Measurements from ENCODE around the gene HS3ST4. TPM values are rescaled to one million over a fixed set of nuclear protein-coding genes. Genes with fewer than 3 reads are reported as not detected.
"Not testable (repeated sequence)": the region's sequence is repeated elsewhere in the genome, so short reads cannot be mapped to it uniquely, and the experiment has no call there.

Gene HS3ST4
- polyA plus RNA-seq, 1 donor (not counting 4 experiments of a cell fraction or from before 2014, with no cell fraction given), result not detected

GRCh38 chr16:25771216-25771615 lies 79.5 kb downstream of the HS3ST4 start:
- Histone ChIP-seq H4K20me1 (ENCODE audit: control insufficient read depth, extremely low read depth, insufficient read depth, low read length) (no peaks in the 10 kb centered on the region), H3K4me2 (ENCODE audit: control insufficient read depth, extremely low read depth, insufficient read depth, low read depth, low read length) (no peak overlapping the region), H3K27ac (ENCODE audit: control insufficient read depth, insufficient read depth, low read length) (no peak overlapping the region), H3K9me1 (ENCODE audit: control insufficient read depth, extremely low read depth, insufficient read depth, low read length) (no peaks in the 10 kb centered on the region), H3K27me3 (ENCODE audit: control insufficient read depth, extremely low read depth, insufficient read depth, low read length) (no peaks in the 10 kb centered on the region), H3K36me3 (ENCODE audit: control insufficient read depth in 2 of 2, extremely low read depth in 1 of 2, insufficient read depth in 2 of 2, low read length in 2 of 2) (no peaks in the 10 kb centered on the region), H3K79me2 (ENCODE audit: control insufficient read depth, insufficient read depth, low read length) (no peaks in the 10 kb centered on the region), H3K4me3 (ENCODE audit: control insufficient read depth in 2 of 3, extremely low read depth in 1 of 3, insufficient read depth in 2 of 3, low read depth in 1 of 3, low read length in 3 of 3) (no peak overlapping the region), H3K9me3 (ENCODE audit: control insufficient read depth, low read depth, low read length) (peaks cover 9% of the 10 kb centered on the region), H2AFZ (ENCODE audit: control insufficient read depth, low read length) (no peak overlapping the region), H3K4me1 (ENCODE audit: control insufficient read depth, extremely low read depth, insufficient read depth, low read length) (no peaks in the 10 kb centered on the region), H3K9ac (ENCODE audit: control insufficient read depth, extremely low read depth, insufficient read depth, low read length) (no peak overlapping the region)
- FAIRE-seq, result no peak
- TF ChIP-seq EZH2 (IDR thresholded peaks at IDR 0.05; ENCODE audit: low read length), result no peak
- no peak for TF ChIP-seq CTCF (optimal IDR thresholded peaks at IDR 0.05 in 1 of 3, IDR thresholded peaks at IDR 0.05 in 1 of 3, conservative IDR thresholded peaks at IDR 0.05 in 1 of 3; ENCODE audit: extremely low read depth in 1 of 3, insufficient read depth in 2 of 3, low read length in 3 of 3)
- dilution Hi-C loops (cut with MboI; ENCODE audit: extremely low pct_ligation_motif_present, low sequenced_read_pairs), result no loop called here
- DNase-seq (ENCODE audit: low read depth, low spot score), result no peak

GRCh38 chr16:25771812-25772568 lies 80.2 kb downstream of the HS3ST4 start:
- H3K27ac ChIP-seq (ENCODE audit: control insufficient read depth, insufficient read depth, low read length), result no peak overlapping the region
- no peak overlapping the region for H2AFZ ChIP-seq (ENCODE audit: control insufficient read depth, low read length)
- no peaks in the 10 kb centered on the region for H3K36me3 ChIP-seq (ENCODE audit: control insufficient read depth in 2 of 2, extremely low read depth in 1 of 2, insufficient read depth in 2 of 2, low read length in 2 of 2)
- no peaks in the 10 kb centered on the region for H3K4me1 ChIP-seq (ENCODE audit: control insufficient read depth, extremely low read depth, insufficient read depth, low read length)
- peaks cover 9% of the 10 kb centered on the region for H3K9me3 ChIP-seq (ENCODE audit: control insufficient read depth, low read depth, low read length)
- no peaks in the 10 kb centered on the region for H3K9me1 ChIP-seq (ENCODE audit: control insufficient read depth, extremely low read depth, insufficient read depth, low read length)
- H3K4me2 ChIP-seq (ENCODE audit: control insufficient read depth, extremely low read depth, insufficient read depth, low read depth, low read length), result no peak overlapping the region
- H3K9ac ChIP-seq (ENCODE audit: control insufficient read depth, extremely low read depth, insufficient read depth, low read length), result no peak overlapping the region
- TF ChIP-seq EZH2 (IDR thresholded peaks at IDR 0.05; ENCODE audit: low read length), result no peak
- no peak for TF ChIP-seq CTCF (optimal IDR thresholded peaks at IDR 0.05 in 1 of 3, IDR thresholded peaks at IDR 0.05 in 1 of 3, conservative IDR thresholded peaks at IDR 0.05 in 1 of 3; ENCODE audit: extremely low read depth in 1 of 3, insufficient read depth in 2 of 3, low read length in 3 of 3)
- FAIRE-seq, result no peak
- no peaks in the 10 kb centered on the region for H3K79me2 ChIP-seq (ENCODE audit: control insufficient read depth, insufficient read depth, low read length)
- H3K27me3 ChIP-seq (ENCODE audit: control insufficient read depth, extremely low read depth, insufficient read depth, low read length), result no peaks in the 10 kb centered on the region
- dilution Hi-C loops (cut with MboI; ENCODE audit: extremely low pct_ligation_motif_present, low sequenced_read_pairs), result no loop called here
- H4K20me1 ChIP-seq (ENCODE audit: control insufficient read depth, extremely low read depth, insufficient read depth, low read length), result no peaks in the 10 kb centered on the region
- DNase-seq (ENCODE audit: low read depth, low spot score), result no peak
- no peak overlapping the region for H3K4me3 ChIP-seq (ENCODE audit: control insufficient read depth in 2 of 3, extremely low read depth in 1 of 3, insufficient read depth in 2 of 3, low read depth in 1 of 3, low read length in 3 of 3)

GRCh38 chr16:25776214-25776613 lies 84.5 kb downstream of the HS3ST4 start:
- H3K9me1 ChIP-seq (ENCODE audit: control insufficient read depth, extremely low read depth, insufficient read depth, low read length); H3K4me3 ChIP-seq (ENCODE audit: control insufficient read depth in 2 of 3, extremely low read depth in 1 of 3, insufficient read depth in 2 of 3, low read depth in 1 of 3, low read length in 3 of 3); H3K79me2 ChIP-seq (ENCODE audit: control insufficient read depth, insufficient read depth, low read length); H3K9ac ChIP-seq (ENCODE audit: control insufficient read depth, extremely low read depth, insufficient read depth, low read length); H3K27me3 ChIP-seq (ENCODE audit: control insufficient read depth, extremely low read depth, insufficient read depth, low read length); DNase-seq (ENCODE audit: low read depth, low spot score); H4K20me1 ChIP-seq (ENCODE audit: control insufficient read depth, extremely low read depth, insufficient read depth, low read length); H3K4me1 ChIP-seq (ENCODE audit: control insufficient read depth, extremely low read depth, insufficient read depth, low read length); H3K36me3 ChIP-seq (ENCODE audit: control insufficient read depth in 2 of 2, extremely low read depth in 1 of 2, insufficient read depth in 2 of 2, low read length in 2 of 2); H3K27ac ChIP-seq (ENCODE audit: control insufficient read depth, insufficient read depth, low read length); H3K9me3 ChIP-seq (ENCODE audit: control insufficient read depth, low read depth, low read length); dilution Hi-C loops (cut with MboI; ENCODE audit: extremely low pct_ligation_motif_present, low sequenced_read_pairs); FAIRE-seq; H3K4me2 ChIP-seq (ENCODE audit: control insufficient read depth, extremely low read depth, insufficient read depth, low read depth, low read length); H2AFZ ChIP-seq (ENCODE audit: control insufficient read depth, low read length): not testable (repeated sequence)
